ENCODE measurements around the gene ARL2BP.

GRCh38 chr16:57253466-57253865, 8.4 kb downstream of the ARL2BP start:
- TF ChIP-seq TAF1 (IDR thresholded peaks at IDR 0.05; ENCODE audit: low read depth, low read length) = no peak
- no peak for TF ChIP-seq POLR2AphosphoS5 (IDR thresholded peaks at IDR 0.05; ENCODE audit: low read depth, low read length)
